CD4-positive, alpha-beta T cell treated with Interleukin-6 for 4 hours (primary cell): Measurements from ENCODE around the gene EXO5.
A peak's percentile ranks its signal among the peaks of the same experiment; 100 is the strongest.
"Not testable (repeated sequence)": the region's sequence is repeated elsewhere in the genome, so short reads cannot be mapped to it uniquely, and the experiment has no call there.

Experiments
- DNase-seq: peaks from one replicate; pipeline ENCODE4 v3.0.0-alpha.2; 2020; ENCODE audit warnings: mixed read lengths

Gene EXO5

GRCh38 chr1:40508375-40509341 is at the start of gene EXO5:
TSS of gene EXO5 (plus strand) at chr1:40508767. CDS start at chr1:40514545, 5,778 bp downstream.
- peak; percentile 85 for DNase-seq

- DNase-seq: no peak
Measured at GRCh38 chr1:40462956-40463590, 45.5 kb upstream of the EXO5 start.

GRCh38 chr1:40469327-40469726 is 39.2 kb upstream of the EXO5 start:
- no peak for DNase-seq

GRCh38 chr1:40475268-40475667 is 33.3 kb upstream of the EXO5 start:
- DNase-seq: no peak

GRCh38 chr1:40476924-40477677 is 31.5 kb upstream of the EXO5 start, which contains the start of gene ZFP69:
TSS of gene ZFP69 (plus strand) at chr1:40477290. CDS start at chr1:40479362, 2,072 bp downstream.
- peak; percentile 83 for DNase-seq

GRCh38 chr1:40477678-40478053 is 30.9 kb upstream of the EXO5 start:
- peak; percentile 23 for DNase-seq

- no peak for DNase-seq
Measured at GRCh38 chr1:40478276-40478675, 30.3 kb upstream of the EXO5 start.

- DNase-seq: no peak
Measured at GRCh38 chr1:40479156-40479555, 29.4 kb upstream of the EXO5 start.

- no peak for DNase-seq
Measured at GRCh38 chr1:40495315-40495903, 13.2 kb upstream of the EXO5 start.

- DNase-seq: not testable (repeated sequence)
Measured at GRCh38 chr1:40502651-40503050, 5.9 kb upstream of the EXO5 start.

GRCh38 chr1:40507973-40508372 is 594 bp upstream of the EXO5 start:
- DNase-seq: no peak

- no peak for DNase-seq
Measured at GRCh38 chr1:40519517-40519916, 10.9 kb downstream of the EXO5 start.

- DNase-seq: no peak
Measured at GRCh38 chr1:40530735-40531380, 22.3 kb downstream of the EXO5 start.

- peak; percentile 88 for DNase-seq
Measured at GRCh38 chr1:40531381-40532061, 23.0 kb downstream of the EXO5 start, which contains the start of gene ZNF684. TSS of gene ZNF684 (plus strand) at chr1:40531637. CDS start at chr1:40533167, 1,530 bp downstream.

- no peak for DNase-seq
Measured at GRCh38 chr1:40532062-40532389, 23.5 kb downstream of the EXO5 start.

GRCh38 chr1:40532844-40533424 is 24.4 kb downstream of the EXO5 start:
- DNase-seq: peak; percentile 26

GRCh38 chr1:40534589-40534988 is 26.0 kb downstream of the EXO5 start:
- DNase-seq: no peak

GRCh38 chr1:40535732-40536131 is 27.2 kb downstream of the EXO5 start:
- no peak for DNase-seq

GRCh38 chr1:40539338-40539737 is 30.8 kb downstream of the EXO5 start:
- DNase-seq: no peak

- DNase-seq: no peak
Measured at GRCh38 chr1:40546957-40547356, 38.4 kb downstream of the EXO5 start.

- DNase-seq: no peak
Measured at GRCh38 chr1:40553017-40553416, 44.5 kb downstream of the EXO5 start.
